HG03108 (cell line): ENCODE measurements around the gene FOXI2.

Experiments
- ATAC-seq: cut with Tn5 transposase; IDR thresholded peaks from one replicate; pipeline ENCODE4 v1.9.1; 2021; ENCODE audit warnings: moderate library complexity; ENCODE audit not compliant: unreplicated experiment

FOXI2 gene

GRCh38 chr10:127740596-127740995 is 3.6 kb downstream of the FOXI2 start:
- ATAC-seq, result no peak

DNA sequence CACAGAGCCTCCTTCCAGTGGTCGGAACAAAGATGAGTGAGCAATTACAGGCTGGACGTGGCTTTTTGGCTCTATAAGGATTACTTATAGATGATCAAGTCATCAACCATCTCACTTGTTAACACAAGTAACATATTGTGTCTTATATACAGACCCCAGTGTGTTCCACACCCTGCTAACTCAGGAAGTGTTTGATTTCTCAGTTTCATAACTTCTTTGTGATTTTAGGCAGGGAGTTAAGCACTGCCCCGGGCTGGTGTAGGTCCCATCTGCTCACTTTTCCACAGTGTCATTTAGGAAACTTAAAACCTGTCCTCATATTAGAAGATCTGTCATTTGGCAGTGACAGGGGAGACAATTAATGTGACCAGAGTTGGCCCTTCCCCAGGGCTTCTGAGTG is 6.2 kb downstream of the FOXI2 start:
- no peak for ATAC-seq

DNA sequence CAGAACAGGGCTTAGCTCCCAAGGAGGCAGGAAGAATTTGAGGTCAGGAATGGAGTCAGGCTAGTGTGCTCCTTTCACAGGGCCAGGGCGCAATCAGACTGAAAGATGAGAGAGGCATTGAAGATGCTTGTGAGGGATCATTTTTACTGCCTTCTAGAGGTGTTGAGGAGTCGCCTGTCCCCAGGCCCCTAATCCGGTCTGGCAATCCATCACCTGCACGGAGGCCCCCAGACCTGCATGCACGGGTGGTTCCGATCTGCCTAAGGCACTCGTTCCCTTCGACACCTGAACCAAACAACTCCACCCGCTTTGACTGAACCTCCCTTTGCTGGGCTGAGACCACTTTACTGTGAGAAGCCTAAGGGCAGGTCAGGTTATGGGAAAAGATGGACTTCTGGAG is 8.0 kb downstream of the FOXI2 start:
- no peak for ATAC-seq

DNA sequence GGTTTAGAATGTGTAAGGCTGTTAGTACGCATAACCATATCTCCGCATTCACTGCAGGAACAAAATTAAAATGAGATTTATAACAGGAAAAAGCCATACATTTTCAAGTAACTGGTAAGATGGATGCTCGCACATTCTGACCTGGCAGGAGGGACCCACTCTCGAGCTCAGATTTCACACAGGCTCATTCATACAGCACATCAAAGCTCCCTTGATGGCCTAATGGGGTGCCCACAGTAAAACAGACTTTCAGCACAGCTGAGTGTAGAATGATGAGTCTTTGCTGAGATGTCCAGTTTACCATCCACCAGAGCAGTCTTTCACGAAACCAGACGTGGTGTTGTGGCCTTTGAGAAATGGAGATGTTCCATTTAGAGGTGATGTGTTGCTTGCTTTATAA is 8.9 kb downstream of the FOXI2 start:
- no peak for ATAC-seq

DNA sequence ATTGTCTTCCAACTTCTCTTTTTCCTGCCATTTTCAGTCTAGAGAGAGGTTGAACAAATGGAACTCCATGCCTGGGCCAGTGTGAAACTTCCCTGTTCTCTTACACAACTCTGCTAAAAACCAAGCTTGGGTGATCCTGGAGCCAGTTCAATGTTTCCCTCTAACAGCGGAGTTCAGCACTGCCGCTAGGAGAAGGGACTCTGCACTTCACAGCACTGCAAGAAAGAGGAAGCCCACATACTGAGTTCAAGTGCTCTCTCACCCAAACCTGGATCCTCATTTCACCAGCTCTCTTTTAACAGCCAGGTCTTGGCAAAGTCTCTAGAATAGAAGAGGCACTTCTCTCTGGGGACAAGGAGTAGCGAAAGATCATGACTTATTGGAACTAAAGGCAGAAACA is 18.8 kb downstream of the FOXI2 start:
- ATAC-seq, result no peak

GRCh38 chr10:127756264-127756663 is 19.3 kb downstream of the FOXI2 start:
- ATAC-seq, result no peak

- ATAC-seq, result no peak
These were observed 20.0 kb downstream of the FOXI2 start for GRCh38 chr10:127757033-127757432.

DNA sequence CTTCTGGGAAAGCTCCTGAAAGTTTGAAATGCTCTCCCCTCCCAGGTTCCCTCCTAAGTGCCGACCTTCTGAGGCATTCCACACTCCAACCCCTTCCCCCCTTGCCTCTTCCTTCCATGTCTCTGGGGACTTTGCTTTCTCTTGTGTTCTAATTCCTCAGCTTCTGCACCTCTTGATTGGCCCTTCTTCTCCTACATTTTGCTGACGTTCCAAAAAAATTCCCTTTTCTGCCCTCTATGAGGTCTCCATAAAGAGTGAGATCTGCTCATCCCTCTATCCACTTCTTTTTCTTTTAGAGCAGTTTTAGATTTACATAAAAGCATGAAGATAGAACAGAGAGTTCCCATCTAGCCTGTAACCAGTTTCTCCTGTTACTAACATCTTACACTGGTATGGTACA is 22.3 kb downstream of the FOXI2 start:
- no peak for ATAC-seq

DNA sequence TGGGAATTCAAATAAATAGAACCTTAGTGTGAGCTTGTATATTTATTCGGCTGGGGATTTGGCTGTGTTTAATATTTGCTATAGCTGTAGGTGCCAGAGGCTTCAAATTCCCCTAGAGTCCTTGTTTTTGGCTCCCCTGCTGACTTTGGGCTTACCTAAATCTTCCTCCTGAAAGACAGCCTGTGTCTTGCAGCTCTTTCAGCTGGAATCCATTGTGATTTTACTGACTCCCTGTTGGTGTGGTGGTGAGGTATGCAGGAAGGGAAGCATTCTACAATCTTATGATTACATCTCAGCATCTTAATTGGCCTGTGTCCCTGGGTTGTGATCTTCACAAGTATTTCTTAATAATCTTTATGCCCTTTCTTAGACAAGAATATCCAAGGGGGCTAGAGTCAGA is 25.9 kb downstream of the FOXI2 start:
- no peak for ATAC-seq

DNA sequence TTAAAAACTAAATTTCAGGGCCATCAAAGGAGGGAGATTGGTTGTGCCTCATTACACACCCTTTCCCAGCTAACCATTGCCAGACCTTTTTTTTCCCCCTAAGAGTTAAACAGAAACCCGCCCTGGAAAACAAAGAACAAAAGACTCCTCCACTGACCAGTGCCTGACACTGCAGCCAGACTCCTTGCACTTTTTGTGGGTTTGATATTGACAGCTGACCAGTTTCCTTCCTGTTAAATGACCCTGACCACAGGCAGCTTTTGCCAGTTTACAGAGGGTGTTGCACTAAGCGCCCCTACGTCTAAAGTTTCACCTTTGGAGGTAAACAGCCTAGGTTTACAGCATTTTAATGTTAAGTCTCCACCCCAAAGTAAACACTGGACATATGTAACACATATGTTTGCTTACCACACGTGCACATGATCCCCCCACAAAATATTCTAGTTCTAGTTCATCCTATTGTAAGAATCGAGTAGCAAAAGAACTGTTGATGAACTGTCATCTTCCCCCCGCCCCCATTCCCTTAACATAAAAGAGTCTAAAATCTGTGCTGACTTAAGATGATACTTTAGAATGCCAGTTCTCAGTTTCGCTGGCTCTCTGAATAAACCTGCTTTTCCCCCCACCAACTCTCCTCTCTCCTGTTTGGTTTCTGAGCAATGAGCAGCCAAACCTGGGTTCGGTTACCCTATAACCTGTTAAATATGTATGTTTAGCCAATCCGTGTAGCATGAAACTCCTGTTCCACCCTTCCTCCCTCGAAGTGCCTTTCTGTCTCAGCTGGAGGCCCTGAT is 38.0 kb downstream of the FOXI2 start:
- no peak for ATAC-seq

DNA sequence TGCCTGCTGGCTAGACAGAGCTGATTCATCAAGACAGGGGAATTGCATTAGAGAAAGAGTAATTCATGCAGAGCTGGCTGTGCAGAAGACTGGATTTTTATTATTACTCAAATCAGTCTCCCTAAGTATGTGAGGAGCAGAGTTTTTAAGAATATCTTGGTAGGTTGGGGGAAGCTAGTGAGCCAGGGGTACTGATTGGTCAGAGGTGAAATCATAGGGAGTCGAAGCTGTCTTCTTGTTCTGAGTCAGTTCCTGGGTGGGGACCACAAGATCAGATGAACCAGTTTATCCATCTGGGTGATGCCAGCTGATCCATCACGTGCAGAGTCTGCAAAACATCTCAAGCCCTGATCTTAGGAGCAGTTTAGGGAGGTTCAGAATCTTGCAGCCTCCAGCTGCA is 39.8 kb downstream of the FOXI2 start:
- no peak for ATAC-seq

DNA sequence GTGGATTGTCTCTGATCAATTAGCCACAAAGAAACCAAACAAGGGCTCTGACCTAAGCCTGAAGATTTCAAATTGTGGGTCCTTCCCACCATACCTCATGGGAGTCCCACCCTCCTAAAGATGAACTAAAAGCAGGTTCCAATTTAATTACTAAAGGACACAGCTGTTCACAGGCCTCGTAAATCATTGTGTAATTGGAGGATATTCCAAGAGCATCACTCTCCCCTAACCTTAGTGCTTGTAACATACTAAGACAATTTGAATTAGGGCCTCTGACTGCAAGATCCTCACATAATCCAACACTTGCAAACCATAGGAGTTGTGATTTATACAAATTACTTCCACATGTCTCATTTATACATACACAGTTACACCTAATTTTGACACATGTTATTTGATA is 44.4 kb downstream of the FOXI2 start:
- ATAC-seq, result no peak

DNA sequence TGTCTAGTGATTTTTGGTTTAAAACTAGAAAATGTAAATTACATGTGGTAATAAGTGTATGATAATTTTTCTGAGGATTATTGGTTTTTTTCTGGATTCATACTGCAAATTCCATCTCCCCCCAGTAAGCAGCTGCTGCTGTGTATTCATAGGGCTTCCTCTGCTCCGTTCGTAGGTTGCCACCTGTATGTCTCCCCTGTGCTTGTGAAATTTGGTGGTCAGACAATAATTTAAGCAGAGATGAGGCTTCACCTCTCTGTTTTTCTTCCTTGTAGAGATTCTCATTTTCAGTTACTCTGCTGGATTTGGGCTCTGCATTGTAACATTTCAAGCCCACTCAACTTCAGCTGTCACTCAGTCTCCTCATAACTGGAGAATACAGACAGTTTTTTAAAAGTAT is 50.9 kb downstream of the FOXI2 start:
- no peak for ATAC-seq

DNA sequence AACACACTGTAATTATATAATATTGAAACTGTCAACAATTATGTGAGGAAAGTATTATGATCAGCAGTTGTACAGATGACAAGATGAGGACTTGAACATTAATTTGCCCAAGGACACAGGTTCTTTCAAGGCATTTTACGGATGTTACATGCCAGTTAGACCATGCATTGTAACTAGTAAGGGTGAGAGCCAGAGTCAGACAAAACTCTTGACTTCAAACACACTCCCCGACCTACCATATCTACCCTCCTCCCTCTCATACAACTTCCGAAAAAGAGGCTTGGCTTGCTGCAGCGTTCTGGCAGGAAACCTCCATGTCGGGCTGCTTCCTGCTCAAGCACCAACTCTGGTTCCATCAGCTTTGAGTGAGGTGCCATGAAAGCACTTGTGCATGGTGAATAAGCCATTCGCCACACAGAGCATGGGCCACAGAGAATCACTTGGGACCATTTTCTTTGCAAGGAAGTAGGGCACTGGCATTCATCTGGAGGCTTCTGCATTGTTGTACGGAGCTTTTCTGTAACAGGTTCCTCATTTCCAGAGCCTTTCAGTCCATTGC is 53.2 kb downstream of the FOXI2 start:
- ATAC-seq, result no peak
